Stomach (tissue), 9 donors: ENCODE measurements around the gene COL24A1. TPM values are rescaled to one million over a fixed set of nuclear protein-coding genes. Genes with fewer than 3 reads are reported as not detected.

Experiments used
- DNase-seq, 2 donors: peaks; one replicate each; pipeline versions ENCODE4 v3.0.0 to v3.0.0-alpha.2; 2013 to 2019
- H3K27ac ChIP-seq, 5 donors: fragments of 200-600 bp in 4 of 5; sonication (generic) in 4 of 5; one replicate each; pipeline ENCODE4 v1.5.1; 2013 to 2019; ENCODE audit warnings: mild to moderate bottlenecking in 1 of 5, moderate library complexity in 1 of 5
- H3K27me3 ChIP-seq, 3 donors: fragments of 200-600 bp; sonication (generic); one replicate each; pipeline ENCODE4 v1.5.1; 2017 to 2019; ENCODE audit warnings: mixed run types in 1 of 3
- H3K36me3 ChIP-seq, 4 donors: fragments of 200-600 bp; sonication (generic); 1 replicate in 3 of 4; 2 replicates in 1 of 4; pipeline ENCODE4 v1.5.1; 2016 to 2019
- H3K4me1 ChIP-seq, 4 donors: fragments of 200-600 bp; sonication (generic); one replicate each; pipeline ENCODE4 v1.5.1; 2016 to 2019
- H3K4me3 ChIP-seq, 4 donors: fragments of 200-600 bp; sonication (generic) in 3 of 4; one replicate each; pipeline ENCODE4 v1.5.1; 2016 to 2019; ENCODE audit warnings: mild to moderate bottlenecking in 1 of 4
- H3K9me3 ChIP-seq, 4 donors: fragments of 200-600 bp; sonication (generic); one replicate each; pipeline ENCODE4 v1.5.1; 2016 to 2019
- CTCF ChIP-seq, 7 experiments: fragments of 450-650 bp in 4 of 7; fragments of 200-600 bp in 3 of 7; sonication (generic) in 3 of 7; IDR thresholded peaks; one replicate each; pipeline ENCODE4 v1.5.1; 2016 to 2019; ENCODE audit warnings: antibody characterized with exemption in 7 of 7, control low read depth in 2 of 7, mild to moderate bottlenecking in 1 of 7
- EP300 ChIP-seq: sonication (generic); formaldehyde crosslinking; IDR thresholded peaks from one replicate; pipeline ENCODE4 v1.6.1; 2017; ENCODE audit warnings: antibody characterized with exemption
- POLR2A ChIP-seq, 4 donors: fragments of 450-650 bp; IDR thresholded peaks; one replicate each; pipeline ENCODE4 v1.6.1; 2016; ENCODE audit warnings: antibody characterized with exemption in 4 of 4, control low read depth in 2 of 4, mild to moderate bottlenecking in 1 of 4, moderate library complexity in 1 of 4
- POLR2AphosphoS5 ChIP-seq, 3 donors: sonication (generic); formaldehyde crosslinking; IDR thresholded peaks; one replicate each; pipeline ENCODE4 v1.6.1; 2016; ENCODE audit warnings: antibody characterized with exemption in 3 of 3
- WGBS, 5 donors: extraction: QIAGEN DNeasy Blood & Tissue Kit in 3 of 5; methylation state at CpG; one replicate each; pipeline versions ENCODE4 v1.1.5 to v1.1.7; 2013 to 2018; 5-methylcytosine and 5-hydroxymethylcytosine counted together
- intact Hi-C: fragments of 100-400 bp; cut with DNase I; formaldehyde crosslinking; loops from one replicate; pipeline ENCODE4 v1.15.1; 2023; ENCODE audit warnings: low total_unique reads
- polyA plus RNA-seq, 3 donors: library from polyadenylated mRNA; stranded (reverse); fragments of 200-250 nt; gene quantifications; one replicate each; pipeline ENCODE4 v1.2.3, GENCODE V29; 2013
- total RNA-seq, 5 donors: library from RNA; depleted of rRNA; stranded (reverse); fragments of >200 nt; gene quantifications; one replicate each; pipeline versions ENCODE4 v1.1.0 to v1.2.3, GENCODE V29; 2014 to 2016
- donor health status: healthy with polysubstance abuse.
- donor health status: Bipolar disorder and iron deficiency.
- donor health status: healthy.

COL24A1 gene
- total and polyA plus RNA-seq, 8 donors: under 0.01 to 2.4 (median 0.34) TPM; not detected in 2

- no peaks in the 10 kb centered on the region for H3K4me1 ChIP-seq
- H3K36me3 ChIP-seq: no peaks in the 10 kb centered on the region
- TF ChIP-seq POLR2AphosphoS5 (IDR thresholded peaks at IDR 0.05) (no peak), EP300 (no peak), POLR2A (IDR thresholded peaks at IDR 0.05) (no peak), CTCF (IDR thresholded peaks at IDR 0.05) (no peak)
- no peak for DNase-seq
- intact Hi-C loops: no loop called here
- H3K4me3 ChIP-seq: no peak overlapping the region
- H3K27me3 ChIP-seq: no peaks in the 10 kb centered on the region
- no peaks in the 10 kb centered on the region for H3K9me3 ChIP-seq
- 48 to 75% (median 60%) methylated on average over 2 of the region's 2 CpGs; no CpG with 5 or more reads in 1 of the 5 donors for WGBS, 5 donors
- H3K27ac ChIP-seq: no peak overlapping the region
Observed at GRCh38 chr1:85936470-85936869, 220.1 kb downstream of the COL24A1 start.

- TF ChIP-seq EP300 (no peak), POLR2AphosphoS5 (IDR thresholded peaks at IDR 0.05) (no peak), CTCF (IDR thresholded peaks at IDR 0.05) (no peak), POLR2A (IDR thresholded peaks at IDR 0.05) (no peak)
- no peak for DNase-seq
- no peaks in the 10 kb centered on the region for H3K36me3 ChIP-seq
- H3K27ac ChIP-seq: no peak overlapping the region
- H3K27me3 ChIP-seq: no peaks in the 10 kb centered on the region
- intact Hi-C loops: no loop called here
- no peaks in the 10 kb centered on the region for H3K4me1 ChIP-seq
- no peaks in the 10 kb centered on the region for H3K9me3 ChIP-seq
- 83 to 96% (median 88%) methylated on average over 1 of the region's 1 CpG; no CpG with 5 or more reads in 1 of the 5 donors for WGBS, 5 donors
- H3K4me3 ChIP-seq: no peak overlapping the region
Observed at GRCh38 chr1:85936057-85936456, 220.5 kb downstream of the COL24A1 start.

GRCh38 chr1:85935234-85935633, 221.3 kb downstream of the COL24A1 start:
- TF ChIP-seq POLR2AphosphoS5 (IDR thresholded peaks at IDR 0.05) (no peak), CTCF (IDR thresholded peaks at IDR 0.05) (no peak), EP300 (no peak), POLR2A (IDR thresholded peaks at IDR 0.05) (no peak)
- H3K9me3 ChIP-seq: no peaks in the 10 kb centered on the region
- DNase-seq: no peak
- no peak overlapping the region for H3K27ac ChIP-seq
- H3K4me1 ChIP-seq: no peaks in the 10 kb centered on the region
- intact Hi-C loops: no loop called here
- H3K36me3 ChIP-seq: no peaks in the 10 kb centered on the region
- H3K4me3 ChIP-seq: no peak overlapping the region
- H3K27me3 ChIP-seq: no peaks in the 10 kb centered on the region
- 62 to 80% (median 76%) methylated on average over 2 of the region's 2 CpGs; no CpG with 5 or more reads in 1 of the 5 donors for WGBS, 5 donors

GRCh38 chr1:85934516-85934915, 222.1 kb downstream of the COL24A1 start:
- Histone ChIP-seq H3K4me3 (no peak overlapping the region), H3K36me3 (no peaks in the 10 kb centered on the region), H3K27ac (no peak overlapping the region), H3K27me3 (no peaks in the 10 kb centered on the region), H3K4me1 (no peaks in the 10 kb centered on the region), H3K9me3 (no peaks in the 10 kb centered on the region)
- DNase-seq: peak in 1 of 2 donors; percentile 38
- intact Hi-C loops: no loop called here
- TF ChIP-seq POLR2A (IDR thresholded peaks at IDR 0.05): no peak
- no peak for TF ChIP-seq EP300
- no peak for TF ChIP-seq CTCF (IDR thresholded peaks at IDR 0.05)
- no peak for TF ChIP-seq POLR2AphosphoS5 (IDR thresholded peaks at IDR 0.05)
